Testis (tissue), 3 donors: ENCODE results near the gene ZNF774. TPM values are rescaled to one million over a fixed set of nuclear protein-coding genes. Genes with fewer than 3 reads are reported as not detected.

Source experiments
- DNase-seq: peaks from one replicate; pipeline ENCODE4 v3.0.0-alpha.2; 2019
- H3K27ac ChIP-seq, 2 donors: fragments of 200-600 bp; sonication (generic); one replicate each; pipeline ENCODE4 v1.5.1; 2019
- H3K27me3 ChIP-seq: fragments of 200-600 bp; sonication (generic); one replicate; pipeline ENCODE4 v1.5.1; 2019
- H3K36me3 ChIP-seq: fragments of 200-600 bp; sonication (generic); one replicate; pipeline ENCODE4 v1.5.1; 2017; ENCODE audit warnings: low read depth; ENCODE audit errors: missing control alignments
- H3K4me1 ChIP-seq: fragments of 200-600 bp; sonication (generic); one replicate; pipeline ENCODE4 v1.5.1; 2019
- H3K4me3 ChIP-seq, 2 donors: fragments of 200-600 bp; sonication (generic); one replicate each; pipeline ENCODE4 v1.5.1; 2017 to 2019
- H3K9me3 ChIP-seq: fragments of 200-600 bp; sonication (generic); one replicate; pipeline ENCODE4 v1.5.1; 2017
- POLR2A ChIP-seq: fragments of 450-650 bp; IDR thresholded peaks from one replicate; pipeline ENCODE4 v1.6.1; 2017; ENCODE audit warnings: antibody characterized with exemption, mild to moderate bottlenecking, moderate library complexity
- WGBS, 2 donors: methylation state at CpG; one replicate each; pipeline ENCODE4 v1.1.5; 2018; 5-methylcytosine and 5-hydroxymethylcytosine counted together
- intact Hi-C: fragments of 100-400 bp; cut with DNase I; formaldehyde crosslinking; loops from one replicate; pipeline ENCODE4 v1.15.1; 2023; ENCODE audit warnings: low total_unique reads
- polyA plus RNA-seq: library from polyadenylated mRNA; stranded (reverse); fragments of 350-450 nt; fragmentation: Illumina TruSeq; extraction: RNeasy Lipid Tissue Mini Kit (QIAGEN cat#74804); gene quantifications from one replicate; pipeline ENCODE4 v1.2.3, GENCODE V29; 2014; ENCODE audit warnings: low read depth, low replicate concordance; ENCODE audit not compliant: insufficient read depth
- total RNA-seq, 2 donors: library from RNA; depleted of rRNA; stranded (reverse); fragments of >200 nt; gene quantifications; one replicate each; pipeline ENCODE4 v1.2.3, GENCODE V29; 2016
- TF ChIP-seq, protein P1 (sequence below), 3 experiments: fragments of 450-650 bp in 2 of 3; fragments of 200-600 bp in 1 of 3; sonication (generic) in 1 of 3; IDR thresholded peaks; one replicate each; pipeline ENCODE4 v1.5.1; 2016 to 2019; ENCODE audit warnings: antibody characterized with exemption in 3 of 3, mild to moderate bottlenecking in 2 of 3, moderate library complexity in 1 of 3

The ZNF774 gene
- total and polyA plus RNA-seq, 3 donors from 2014 or later, result 2.5 to 8.7 (median 5.6) TPM

GRCh38 chr15:90401495-90401894, 49.4 kb downstream of the ZNF774 start:
- Histone ChIP-seq H3K9me3 (no peaks in the 10 kb centered on the region), H3K4me1 (peaks cover 24% of the 10 kb centered on the region), H3K27me3 (no peaks in the 10 kb centered on the region), H3K4me3 (no peak overlapping the region), H3K27ac (no peak overlapping the region), H3K36me3 (no peaks in the 10 kb centered on the region)
- no peak for TF ChIP-seq POLR2A
- TF ChIP-seq, protein P1, sequence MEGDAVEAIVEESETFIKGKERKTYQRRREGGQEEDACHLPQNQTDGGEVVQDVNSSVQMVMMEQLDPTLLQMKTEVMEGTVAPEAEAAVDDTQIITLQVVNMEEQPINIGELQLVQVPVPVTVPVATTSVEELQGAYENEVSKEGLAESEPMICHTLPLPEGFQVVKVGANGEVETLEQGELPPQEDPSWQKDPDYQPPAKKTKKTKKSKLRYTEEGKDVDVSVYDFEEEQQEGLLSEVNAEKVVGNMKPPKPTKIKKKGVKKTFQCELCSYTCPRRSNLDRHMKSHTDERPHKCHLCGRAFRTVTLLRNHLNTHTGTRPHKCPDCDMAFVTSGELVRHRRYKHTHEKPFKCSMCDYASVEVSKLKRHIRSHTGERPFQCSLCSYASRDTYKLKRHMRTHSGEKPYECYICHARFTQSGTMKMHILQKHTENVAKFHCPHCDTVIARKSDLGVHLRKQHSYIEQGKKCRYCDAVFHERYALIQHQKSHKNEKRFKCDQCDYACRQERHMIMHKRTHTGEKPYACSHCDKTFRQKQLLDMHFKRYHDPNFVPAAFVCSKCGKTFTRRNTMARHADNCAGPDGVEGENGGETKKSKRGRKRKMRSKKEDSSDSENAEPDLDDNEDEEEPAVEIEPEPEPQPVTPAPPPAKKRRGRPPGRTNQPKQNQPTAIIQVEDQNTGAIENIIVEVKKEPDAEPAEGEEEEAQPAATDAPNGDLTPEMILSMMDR (IDR thresholded peaks at IDR 0.05), result no peak
- intact Hi-C loops, result no loop called here
- no peak for DNase-seq
- 22 to 26% methylated on average over 1 of the region's 1 CpG for WGBS, 2 donors

GRCh38 chr15:90402223-90402622, 50.1 kb downstream of the ZNF774 start:
- no peak for DNase-seq
- Histone ChIP-seq H3K27ac (peak overlapping the region in 1 of 2 donors; percentile 26), H3K9me3 (no peaks in the 10 kb centered on the region), H3K4me3 (no peak overlapping the region), H3K27me3 (no peaks in the 10 kb centered on the region), H3K36me3 (no peaks in the 10 kb centered on the region), H3K4me1 (peaks cover 24% of the 10 kb centered on the region)
- intact Hi-C loops, result no loop called here
- TF ChIP-seq, protein P1 (IDR thresholded peaks at IDR 0.05), result no peak
- no peak for TF ChIP-seq POLR2A

GRCh38 chr15:90402767-90403166, 50.7 kb downstream of the ZNF774 start:
- Histone ChIP-seq H3K27me3 (no peaks in the 10 kb centered on the region), H3K27ac (peak overlapping the region in 1 of 2 donors; percentile 26), H3K9me3 (no peaks in the 10 kb centered on the region), H3K36me3 (no peaks in the 10 kb centered on the region), H3K4me1 (peaks cover 24% of the 10 kb centered on the region), H3K4me3 (no peak overlapping the region)
- no peak for DNase-seq
- intact Hi-C loops, result no loop called here
- WGBS, 2 donors, result 81 to 86% methylated on average over 3 of the region's 3 CpGs
- TF ChIP-seq, protein P1 (IDR thresholded peaks at IDR 0.05), result no peak
- no peak for TF ChIP-seq POLR2A

GRCh38 chr15:90405055-90405607, 53.0 kb downstream of the ZNF774 start:
- intact Hi-C loops, result no loop called here

More at GRCh38 chr15:90405055-90405607, 53.0 kb downstream of the ZNF774 start:
- H3K9me3 ChIP-seq, result no peaks in the 10 kb centered on the region
- 68 to 87% methylated on average over 3 of the region's 3 CpGs for WGBS, 2 donors
- H3K27me3 ChIP-seq, result no peaks in the 10 kb centered on the region
- H3K27ac ChIP-seq, result no peak overlapping the region
- no peaks in the 10 kb centered on the region for H3K36me3 ChIP-seq
- TF ChIP-seq POLR2A, result no peak
- TF ChIP-seq, protein P1 (IDR thresholded peaks at IDR 0.05), result no peak
- peaks cover 24% of the 10 kb centered on the region for H3K4me1 ChIP-seq
- no peak for DNase-seq
- no peak overlapping the region for H3K4me3 ChIP-seq
